Adrenal gland (tissue), 5 donors: Measurements from ENCODE around the gene OSR1.

Experiments used
- CTCF ChIP-seq, 6 experiments: fragments of 450-650 bp in 4 of 6; fragments of 200-600 bp in 2 of 6; sonication (generic) in 1 of 6; IDR thresholded peaks; 1 replicate in 5 of 6; 2 replicates in 1 of 6; pipeline versions ENCODE4 v1.5.1 to v1.8.0; 2016 to 2021; ENCODE audit warnings: antibody characterized with exemption in 6 of 6, mild to moderate bottlenecking in 2 of 6, moderate library complexity in 1 of 6
- POLR2A ChIP-seq, 2 donors: fragments of 450-650 bp; IDR thresholded peaks; one replicate each; pipeline ENCODE4 v1.6.1; 2017; ENCODE audit warnings: antibody characterized with exemption in 2 of 2, mild to moderate bottlenecking in 2 of 2, moderate library complexity in 1 of 2
- donor health status: DM: no; HTN: no; CAD: no.

GRCh38 chr2:19368760-19369159 lies 10.3 kb upstream of the OSR1 start:
- no peak for TF ChIP-seq CTCF (IDR thresholded peaks at IDR 0.05)
- TF ChIP-seq POLR2A (IDR thresholded peaks at IDR 0.05) = no peak
